Endothelial cell of umbilical vein (primary cell): ENCODE measurements around the gene SKOR1. TPM values are rescaled to one million over a fixed set of nuclear protein-coding genes. Genes with fewer than 3 reads are reported as not detected.

ENCODE experiments used
- BruUV-seq: library from RNA; stranded (reverse); fragments of 400-500 nt; replicated peaks from 2 replicates; lab custom pipeline; 2021; lab: Mats Ljungman, UMichigan
- CTCF ChIA-PET: fragments of 300-600, 350-600 bp; sonication (Branson Sonifier 250); formaldehyde crosslinking; loops from one replicate; lab custom pipeline; 2021; ENCODE audit warnings: antibody characterized with exemption, inconsistent platforms; lab: Charles Lee
- POLR2A ChIA-PET: fragments of 300-600, 350-600 bp; sonication (Branson Sonifier 250); formaldehyde crosslinking; loops from one replicate; lab custom pipeline; 2021; ENCODE audit warnings: antibody characterized with exemption, inconsistent platforms; lab: Charles Lee
- DNase-seq: peaks from one replicate; pipeline ENCODE4 v3.0.0-alpha.2; 2011; ENCODE audit warnings: low read depth, low spot score
- FAIRE-seq: peaks from 2 replicates; lab custom pipeline; 2011; peaks lifted over from hg19 to GRCh38; lab: Jason Lieb, UNC
- H2AFZ ChIP-seq: 2 replicates; pipeline ENCODE4 v1.6.0; 2012; ENCODE audit warnings: low read depth, low read length, control low read depth, inconsistent platforms
- H3K27ac ChIP-seq: 2 replicates; pipeline ENCODE4 v1.5.1; 2011; ENCODE audit warnings: low read depth, mild to moderate bottlenecking, control low read depth, low read length, moderate library complexity; ENCODE audit not compliant: insufficient read depth
- H3K27me3 ChIP-seq, 2 experiments: 2 replicates each; pipeline versions ENCODE4 v1.6.0 to v1.6.1; 2011; ENCODE audit warnings: low read length in 2 of 2, mixed read lengths in 1 of 2; ENCODE audit not compliant: control insufficient read depth in 2 of 2, insufficient read depth in 2 of 2
- H3K36me3 ChIP-seq, 2 experiments: 2 replicates in 1 of 2; 3 replicates in 1 of 2; pipeline ENCODE4 v1.5.1; 2011; ENCODE audit warnings: low read length in 2 of 2, mild to moderate bottlenecking in 1 of 2, moderate library complexity in 1 of 2; ENCODE audit not compliant: control insufficient read depth in 2 of 2, insufficient read depth in 2 of 2; ENCODE audit errors: extremely low read depth in 1 of 2
- H3K4me1 ChIP-seq: 3 replicates; pipeline ENCODE4 v1.5.1; 2011; ENCODE audit warnings: mild to moderate bottlenecking, low read length; ENCODE audit not compliant: control insufficient read depth, insufficient read depth; ENCODE audit errors: extremely low read depth
- H3K4me2 ChIP-seq: 2 replicates; pipeline ENCODE4 v1.6.1; 2011; ENCODE audit warnings: low read length, control low read depth, mixed read lengths; ENCODE audit not compliant: insufficient read depth
- H3K4me3 ChIP-seq, 3 experiments: fragments of 200-600 bp in 1 of 3; sonication (generic), shearing (Covaris generic) in 1 of 3; replicated peaks in 1 of 3; 2 replicates each; pipeline ENCODE4 v1.5.1; 2011 to 2016; ENCODE audit warnings: control low read depth in 3 of 3, low read length in 3 of 3, mild to moderate bottlenecking in 2 of 3, inconsistent platforms in 1 of 3, low read depth in 1 of 3, moderate library complexity in 1 of 3; ENCODE audit not compliant: insufficient read depth in 1 of 3
- H3K79me2 ChIP-seq: 2 replicates; pipeline ENCODE4 v1.6.0; 2012; ENCODE audit warnings: low read length, inconsistent platforms; ENCODE audit not compliant: control insufficient read depth, insufficient read depth
- H3K9ac ChIP-seq: replicated peaks from 2 replicates; pipeline ENCODE3; 2011; ENCODE audit warnings: low read length, control low read depth; ENCODE audit not compliant: insufficient read depth; ENCODE audit errors: extremely low read depth
- H3K9me1 ChIP-seq: replicated peaks from 3 replicates; pipeline ENCODE4 v1.6.0; 2011; ENCODE audit warnings: mild to moderate bottlenecking, low read length; ENCODE audit not compliant: control insufficient read depth, insufficient read depth; ENCODE audit errors: extremely low read depth
- H3K9me3 ChIP-seq: replicated peaks from 2 replicates; pipeline ENCODE4 v1.5.1; 2012; ENCODE audit warnings: low read length, inconsistent platforms; ENCODE audit not compliant: control insufficient read depth, insufficient read depth
- H4K20me1 ChIP-seq: replicated peaks from 2 replicates; pipeline ENCODE3; 2011; ENCODE audit warnings: mild to moderate bottlenecking, low read length; ENCODE audit not compliant: control insufficient read depth, insufficient read depth; ENCODE audit errors: extremely low read depth
- EZH2 ChIP-seq: IDR thresholded peaks from 2 replicates; pipeline ENCODE4 v1.6.1; 2012; ENCODE audit warnings: borderline replicate concordance, low read depth, mild to moderate bottlenecking, moderate library complexity, low read length, inconsistent platforms; ENCODE audit not compliant: severe bottlenecking
- FOS ChIP-seq: IDR thresholded peaks from 2 replicates; pipeline ENCODE4 v1.6.1; 2011; ENCODE audit warnings: mild to moderate bottlenecking, low read length, moderate library complexity, borderline replicate concordance; ENCODE audit not compliant: insufficient read depth
- GATA2 ChIP-seq: IDR thresholded peaks from 2 replicates; pipeline ENCODE4 v1.7.0; 2011; ENCODE audit warnings: low read depth, mild to moderate bottlenecking, moderate library complexity, mixed read lengths, low read length; ENCODE audit not compliant: insufficient read length, insufficient read depth
- JUN ChIP-seq: IDR thresholded peaks from 2 replicates; pipeline ENCODE4 v1.6.1; 2011; ENCODE audit warnings: borderline replicate concordance, low read depth; ENCODE audit not compliant: insufficient read length, insufficient read depth
- MAX ChIP-seq: IDR thresholded peaks from 2 replicates; pipeline ENCODE4 v1.6.1; 2011; ENCODE audit not compliant: insufficient read depth, insufficient read length
- MYC ChIP-seq: IDR thresholded peaks from one replicate; pipeline ENCODE4 v1.6.1; 2011; ENCODE audit warnings: mild to moderate bottlenecking, low read depth, low read length
- POLR2A ChIP-seq: IDR thresholded peaks from 2 replicates; pipeline ENCODE4 v1.6.1; 2012; ENCODE audit warnings: low read depth, mild to moderate bottlenecking, control low read depth, low read length
- POLR2AphosphoS5 ChIP-seq: IDR thresholded peaks from 2 replicates; pipeline ENCODE4 v1.6.1; 2012; ENCODE audit warnings: low read depth, mild to moderate bottlenecking, control low read depth, low read length, moderate library complexity; ENCODE audit not compliant: insufficient read depth
- dilution Hi-C: fragments of 300-500 bp; cut with MboI; formaldehyde crosslinking; loops from one replicate; pipeline ENCODE4 v1.15.0; 2019; ENCODE audit warnings: low sequenced_read_pairs; ENCODE audit not compliant: extremely low pct_ligation_motif_present
- intact Hi-C: fragments of 100-400 bp; cut with micrococcal nuclease; formaldehyde crosslinking; loops from one replicate; pipeline ENCODE4 v1.10.0; 2022
- polyA plus RNA-seq, 4 experiments: library from polyadenylated mRNA; depleted of rRNA in 3 of 4; stranded (reverse) in 3 of 4; unstranded in 1 of 4; fragments of >200 nt; gene quantifications; 2 replicates each; pipeline versions ENCODE4 v1.2.1 to v1.2.3, GENCODE V29; 2011 to 2012; ENCODE audit warnings: missing spikeins in 1 of 4
- total RNA-seq: library from RNA; stranded (reverse); gene quantifications from 2 replicates; pipeline ENCODE4 v1.2.3, GENCODE V29; 2021
- TF ChIP-seq, protein P1 (sequence below), 2 donors: IDR thresholded peaks; 1 replicate in 1 of 2; 2 replicates in 1 of 2; pipeline ENCODE4 v1.5.1; 2011; ENCODE audit warnings: low read length in 2 of 2, mild to moderate bottlenecking in 2 of 2, moderate library complexity in 2 of 2, control low read depth in 1 of 2, inconsistent platforms in 1 of 2, low read depth in 1 of 2; ENCODE audit not compliant: insufficient read depth in 1 of 2; ENCODE audit errors: extremely low read depth in 1 of 2

The SKOR1 gene
- total and polyA plus RNA-seq, 2 donors (not counting 3 experiments of a cell fraction or from before 2014, with no cell fraction given), result 0.06 to 0.15 TPM

DNA sequence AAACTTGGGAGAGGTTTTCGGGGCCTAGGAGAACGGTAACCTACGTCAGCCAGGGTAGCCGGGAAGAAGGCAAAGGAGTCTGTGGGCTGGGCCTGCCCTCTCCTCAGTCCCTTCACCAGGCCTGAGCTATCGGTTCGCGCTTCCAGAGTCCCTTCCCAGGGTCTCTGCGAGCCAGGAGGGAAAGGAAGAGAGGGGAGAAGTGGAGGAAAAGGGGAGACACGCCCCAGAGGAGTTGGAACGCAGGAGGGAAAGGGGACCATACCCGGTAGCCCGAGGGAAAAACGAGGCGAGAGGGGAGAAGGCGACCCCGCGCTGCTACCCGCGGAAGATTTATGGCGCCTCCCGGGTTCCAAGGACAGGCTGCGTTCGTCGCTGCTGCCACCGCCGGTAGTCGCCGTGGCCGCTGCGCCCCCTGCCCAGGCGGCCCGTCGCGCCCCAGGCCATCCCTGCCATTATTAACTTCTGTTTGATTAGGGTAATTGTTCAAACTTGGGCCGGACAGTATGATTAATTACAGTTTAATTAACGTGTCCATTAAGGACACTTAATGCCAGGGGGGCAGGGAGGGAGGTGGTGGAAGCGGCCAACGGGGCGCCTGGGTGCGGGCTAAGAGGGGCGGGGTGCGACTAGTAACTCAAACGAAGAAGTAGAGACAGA is 3.4 kb upstream of the SKOR1 start:
- H3K36me3 ChIP-seq, result no peaks in the 10 kb centered on the region
- TF ChIP-seq GATA2, result no peak
- no peak for TF ChIP-seq JUN
- no peak for TF ChIP-seq POLR2A
- TF ChIP-seq MYC, result no peak
- no peak overlapping the region for H3K4me3 ChIP-seq
- no peak overlapping the region for H3K27ac ChIP-seq
- dilution Hi-C loops, result no loop called here
- peaks cover 2% of the 10 kb centered on the region for H3K4me1 ChIP-seq
- intact Hi-C loops, result no loop called here
- H3K9me3 ChIP-seq, result no peaks in the 10 kb centered on the region
- no peak overlapping the region for H3K9ac ChIP-seq
- H3K4me2 ChIP-seq, result no peak overlapping the region
- ChIA-PET POLR2A (no interaction called here), CTCF (interaction anchor here (1.4 kb wide), 1 partner anchor 10 kb away, joined by 6 read pairs; no protein-coding TSS in a partner anchor)
- DNase-seq (no peak), FAIRE-seq (no peak)
- no TSS peak for BruUV-seq
- no peaks in the 10 kb centered on the region for H3K9me1 ChIP-seq
- H2AFZ ChIP-seq, result no peak overlapping the region
- H3K27me3 ChIP-seq, result peaks cover 78 to 87% of the 10 kb centered on the region in 2 experiments
- no peaks in the 10 kb centered on the region for H3K79me2 ChIP-seq
- H4K20me1 ChIP-seq, result no peaks in the 10 kb centered on the region

DNA sequence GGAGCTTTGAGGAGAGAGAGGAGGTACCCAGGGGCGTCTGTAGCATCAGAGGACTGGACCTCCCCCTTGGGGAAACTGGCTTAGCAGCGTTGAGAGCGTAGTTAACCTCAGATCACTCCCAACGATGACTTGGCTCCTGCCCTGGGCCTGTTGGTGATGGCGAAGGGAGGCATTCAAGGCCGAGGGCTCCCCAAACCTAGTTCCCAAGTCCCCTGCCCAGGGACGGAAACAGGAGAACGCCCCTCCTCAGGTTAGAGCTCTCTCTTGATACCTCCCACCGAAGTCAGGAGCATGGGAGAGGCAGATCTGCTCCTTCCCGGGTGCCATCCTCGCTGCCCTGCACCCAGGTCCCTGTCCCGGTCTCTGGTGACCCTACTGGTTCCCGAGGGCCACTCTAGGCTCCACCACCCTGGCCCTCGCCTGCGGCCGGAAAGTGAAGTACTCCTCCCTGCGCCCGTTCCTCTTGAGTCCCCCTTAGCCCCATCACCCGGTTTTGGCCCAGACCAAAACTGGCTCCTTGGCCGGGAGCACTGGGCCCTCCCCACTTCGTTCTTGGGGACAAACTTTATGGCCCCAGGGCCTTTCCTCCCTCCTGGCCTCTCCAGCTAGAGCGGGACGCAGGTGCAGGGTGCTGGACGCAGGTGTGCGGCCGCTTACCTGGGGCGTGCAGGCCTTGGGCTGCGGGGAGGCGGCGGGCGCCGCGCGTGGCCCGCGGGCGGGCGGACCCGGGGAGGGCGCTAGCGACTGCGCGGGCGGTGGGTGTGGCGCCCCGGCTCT is 2.6 kb upstream of the SKOR1 start:
- POLR2A ChIA-PET, result no interaction called here
- intact Hi-C loops, result no loop called here
- dilution Hi-C loops, result no loop called here
- no TSS peak for BruUV-seq
- H3K27ac ChIP-seq, result no peak overlapping the region
- peaks cover 2% of the 10 kb centered on the region for H3K4me1 ChIP-seq
- FAIRE-seq (no peak), DNase-seq (no peak)
- no peaks in the 10 kb centered on the region for H3K36me3 ChIP-seq
- no peak overlapping the region for H2AFZ ChIP-seq
- no peaks in the 10 kb centered on the region for H3K9me1 ChIP-seq
- H3K9ac ChIP-seq, result no peak overlapping the region
- H4K20me1 ChIP-seq, result no peaks in the 10 kb centered on the region
- H3K4me2 ChIP-seq, result no peak overlapping the region
- H3K9me3 ChIP-seq, result no peaks in the 10 kb centered on the region
- no peak overlapping the region for H3K4me3 ChIP-seq
- peaks cover 77 to 95% of the 10 kb centered on the region in 2 experiments for H3K27me3 ChIP-seq
- CTCF ChIA-PET, result no interaction called here
- TF ChIP-seq FOS (no peak), GATA2 (no peak), POLR2AphosphoS5 (no peak), MAX (no peak), EZH2 (no peak), JUN (no peak), POLR2A (no peak), MYC (no peak)
- TF ChIP-seq, protein P1, sequence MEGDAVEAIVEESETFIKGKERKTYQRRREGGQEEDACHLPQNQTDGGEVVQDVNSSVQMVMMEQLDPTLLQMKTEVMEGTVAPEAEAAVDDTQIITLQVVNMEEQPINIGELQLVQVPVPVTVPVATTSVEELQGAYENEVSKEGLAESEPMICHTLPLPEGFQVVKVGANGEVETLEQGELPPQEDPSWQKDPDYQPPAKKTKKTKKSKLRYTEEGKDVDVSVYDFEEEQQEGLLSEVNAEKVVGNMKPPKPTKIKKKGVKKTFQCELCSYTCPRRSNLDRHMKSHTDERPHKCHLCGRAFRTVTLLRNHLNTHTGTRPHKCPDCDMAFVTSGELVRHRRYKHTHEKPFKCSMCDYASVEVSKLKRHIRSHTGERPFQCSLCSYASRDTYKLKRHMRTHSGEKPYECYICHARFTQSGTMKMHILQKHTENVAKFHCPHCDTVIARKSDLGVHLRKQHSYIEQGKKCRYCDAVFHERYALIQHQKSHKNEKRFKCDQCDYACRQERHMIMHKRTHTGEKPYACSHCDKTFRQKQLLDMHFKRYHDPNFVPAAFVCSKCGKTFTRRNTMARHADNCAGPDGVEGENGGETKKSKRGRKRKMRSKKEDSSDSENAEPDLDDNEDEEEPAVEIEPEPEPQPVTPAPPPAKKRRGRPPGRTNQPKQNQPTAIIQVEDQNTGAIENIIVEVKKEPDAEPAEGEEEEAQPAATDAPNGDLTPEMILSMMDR (IDR thresholded peaks at IDR 0.05; ENCODE audit: extremely low read depth in 1 of 2, insufficient read depth in 1 of 2, low read depth in 1 of 2, low read length in 2 of 2), result no peak
- H3K79me2 ChIP-seq, result no peaks in the 10 kb centered on the region
